Activated gamma-delta T cell (primary cell): ENCODE measurements around the gene BCR.

Experiments
- DNase-seq: peaks from one replicate; lab custom pipeline; 2025; lab: John Stamatoyannopoulos, UW

BCR gene

GRCh38 chr22:23199159-23199558 lies 18.9 kb downstream of the BCR start:
- DNase-seq: no peak

- DNase-seq: no peak
These were observed 20.6 kb downstream of the BCR start for GRCh38 chr22:23200898-23201297.

- no peak for DNase-seq
These were observed 22.6 kb downstream of the BCR start for GRCh38 chr22:23202812-23203451.

- DNase-seq: no peak
These were observed 23.3 kb downstream of the BCR start for GRCh38 chr22:23203452-23204124.

GRCh38 chr22:23204125-23204488 lies 23.8 kb downstream of the BCR start:
- DNase-seq: no peak

GRCh38 chr22:23204541-23205157 lies 24.3 kb downstream of the BCR start:
- no peak for DNase-seq

GRCh38 chr22:23205339-23206049 lies 25.2 kb downstream of the BCR start:
- DNase-seq: no peak

GRCh38 chr22:23206915-23207314 lies 26.6 kb downstream of the BCR start:
- no peak for DNase-seq

- DNase-seq: no peak
These were observed 27.6 kb downstream of the BCR start for GRCh38 chr22:23207729-23208393.

- DNase-seq: no peak
These were observed 30.3 kb downstream of the BCR start for GRCh38 chr22:23210428-23211170.

GRCh38 chr22:23211622-23212021 lies 31.3 kb downstream of the BCR start:
- DNase-seq: no peak

- no peak for DNase-seq
These were observed 32.0 kb downstream of the BCR start for GRCh38 chr22:23212061-23213021.

GRCh38 chr22:23213022-23213555 lies 32.8 kb downstream of the BCR start:
- DNase-seq: no peak

- no peak for DNase-seq
These were observed 33.4 kb downstream of the BCR start for GRCh38 chr22:23213581-23214334.

- no peak for DNase-seq
These were observed 34.1 kb downstream of the BCR start for GRCh38 chr22:23214398-23214797.

- no peak for DNase-seq
These were observed 35.3 kb downstream of the BCR start for GRCh38 chr22:23215294-23216241.

- DNase-seq: no peak
These were observed 36.3 kb downstream of the BCR start for GRCh38 chr22:23216461-23217170.
